HEK293 (cell line): ENCODE results near the gene CELSR1.

ENCODE experiments used
- CTCF ChIA-PET: fragments of 350-600 bp; formaldehyde crosslinking; extraction: SDS; loops from one replicate; lab custom pipeline; 2021; ENCODE audit warnings: antibody characterized with exemption; lab: Yijun Ruan, JAX
- POLR2A ChIA-PET: fragments of 300-600 bp; formaldehyde crosslinking; extraction: SDS; loops from one replicate; lab custom pipeline; 2020; ENCODE audit warnings: antibody characterized with exemption, inconsistent platforms; lab: Yijun Ruan, JAX
- H3K27ac ChIP-seq: fragments of 200-500 bp; sonication (Bioruptor generic); 2 replicates; pipeline ENCODE4 v1.5.1; 2014; ENCODE audit warnings: low read depth, low read length, control low read depth, inconsistent platforms; ENCODE audit errors: extremely low read depth
- H3K36me3 ChIP-seq, 2 experiments: fragments of 200-500 bp in 1 of 2; sonication (Bioruptor generic) in 1 of 2; 1 replicate in 1 of 2; 2 replicates in 1 of 2; pipeline ENCODE4 v1.5.1; 2014 to 2017; ENCODE audit warnings: inconsistent platforms in 2 of 2, low read length in 2 of 2; ENCODE audit not compliant: control insufficient read depth in 2 of 2, insufficient read depth in 1 of 2
- H3K4me1 ChIP-seq: fragments of 200-500 bp; sonication (Bioruptor generic); 2 replicates; pipeline ENCODE4 v1.5.1; 2014; ENCODE audit warnings: mild to moderate bottlenecking, low read length, inconsistent platforms; ENCODE audit not compliant: control insufficient read depth, insufficient read depth
- H3K4me3 ChIP-seq: 2 replicates; pipeline ENCODE4 v1.5.1; 2011; ENCODE audit warnings: low read depth, mild to moderate bottlenecking, control low read depth, low read length, moderate library complexity
- H3K9me3 ChIP-seq: fragments of 200-500 bp; sonication (Bioruptor generic); 2 replicates; pipeline ENCODE4 v1.5.1; 2014; ENCODE audit warnings: low read depth, low read length, inconsistent platforms; ENCODE audit not compliant: control insufficient read depth, insufficient read depth
- REPIN1 ChIP-seq: fragments of 450-650 bp; formaldehyde crosslinking; IDR thresholded peaks from 2 replicates; pipeline ENCODE4 v1.5.1; 2017; ENCODE audit warnings: missing biosample characterization, missing genetic modification characterization, low read depth
- ZNF138 ChIP-seq: fragments of 450-650 bp; formaldehyde crosslinking; IDR thresholded peaks from 2 replicates; pipeline ENCODE4 v1.5.1; 2016; ENCODE audit warnings: missing biosample characterization, missing genetic modification characterization, borderline replicate concordance
- ZNF202 ChIP-seq: fragments of 450-650 bp; formaldehyde crosslinking; IDR thresholded peaks from 2 replicates; pipeline ENCODE4 v1.5.1; 2016; ENCODE audit warnings: missing biosample characterization, missing genetic modification characterization, borderline replicate concordance
- ZNF24 ChIP-seq: fragments of 450-650 bp; formaldehyde crosslinking; IDR thresholded peaks from 2 replicates; pipeline ENCODE4 v1.5.1; 2016; ENCODE audit warnings: missing biosample characterization, missing genetic modification characterization
- ZNF521 ChIP-seq: fragments of 450-650 bp; formaldehyde crosslinking; IDR thresholded peaks from 2 replicates; pipeline ENCODE4 v1.5.1; 2017; ENCODE audit warnings: missing biosample characterization, mild to moderate bottlenecking, missing genetic modification characterization
- ZNF530 ChIP-seq: fragments of 450-650 bp; formaldehyde crosslinking; IDR thresholded peaks from 2 replicates; pipeline ENCODE4 v1.5.1; 2016; ENCODE audit warnings: low read depth, missing biosample characterization, missing genetic modification characterization
- ZNF549 ChIP-seq: fragments of 450-650 bp; IDR thresholded peaks from 2 replicates; pipeline ENCODE4 v1.5.1; 2018; ENCODE audit warnings: missing biosample characterization, missing genetic modification characterization, mild to moderate bottlenecking, inconsistent platforms, moderate library complexity
- ZNF629 ChIP-seq: fragments of 450-650 bp; formaldehyde crosslinking; IDR thresholded peaks from 2 replicates; pipeline ENCODE4 v1.5.1; 2017; ENCODE audit warnings: missing biosample characterization, missing genetic modification characterization
- ZNF658 ChIP-seq: fragments of 450-650 bp; formaldehyde crosslinking; IDR thresholded peaks from 2 replicates; pipeline ENCODE4; 2016; ENCODE audit warnings: missing biosample characterization, missing genetic modification characterization
- ZNF677 ChIP-seq: fragments of 450-650 bp; IDR thresholded peaks from 2 replicates; pipeline ENCODE4 v1.5.0; 2018; ENCODE audit warnings: missing biosample characterization, mild to moderate bottlenecking, missing genetic modification characterization, moderate library complexity
- TF ChIP-seq, protein P1 (sequence below): fragments of 450-650 bp; formaldehyde crosslinking; conservative IDR thresholded peaks from 2 replicates; pipeline ENCODE4 v1.5.1; 2016; ENCODE audit warnings: low read depth, missing biosample characterization, missing genetic modification characterization
- TF ChIP-seq, protein P2 (sequence below): fragments of 450-650 bp; formaldehyde crosslinking; IDR thresholded peaks from 2 replicates; pipeline ENCODE4 v1.5.1; 2016; ENCODE audit warnings: missing biosample characterization, missing genetic modification characterization
- TF ChIP-seq, protein P3 (sequence below): fragments of 450-650 bp; formaldehyde crosslinking; IDR thresholded peaks from 2 replicates; pipeline ENCODE4 v1.5.1; 2016; ENCODE audit warnings: missing biosample characterization, missing genetic modification characterization

Gene CELSR1

DNA sequence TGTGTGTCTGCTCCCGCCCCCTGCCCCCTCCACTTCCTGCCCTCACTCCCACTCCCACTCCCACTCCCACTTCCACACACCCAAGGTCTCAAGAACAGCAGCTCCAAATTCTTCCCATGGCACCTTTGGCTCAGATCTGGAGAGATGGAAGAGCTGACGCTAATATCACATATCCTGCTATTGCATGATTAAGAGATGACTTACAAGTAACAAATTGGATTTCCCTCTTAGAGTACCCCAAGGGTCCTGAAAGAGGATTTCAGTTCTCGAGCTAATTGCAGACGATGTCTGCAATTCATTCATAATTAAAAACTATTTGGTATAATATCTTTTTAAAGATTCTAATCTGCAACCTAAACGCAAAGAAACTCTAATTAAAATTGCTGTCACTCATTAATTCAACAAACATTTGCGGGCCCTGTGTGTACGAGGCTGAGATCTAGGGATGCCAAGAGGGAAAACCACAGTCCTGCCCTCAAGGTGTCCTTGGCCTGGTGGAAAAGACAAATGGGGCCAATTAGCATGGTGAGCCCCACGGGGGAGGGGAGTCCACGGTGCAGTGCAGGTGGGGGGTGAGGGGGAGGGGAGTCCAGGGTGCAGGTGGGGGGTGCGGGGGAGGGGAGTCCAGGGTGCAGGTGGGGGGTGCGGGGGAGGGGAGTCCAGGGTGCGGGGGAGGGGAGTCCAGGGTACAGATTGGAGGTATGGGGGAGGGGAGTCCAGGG is 50.3 kb downstream of the CELSR1 start:
- TF ChIP-seq ZNF138 (tag by site-specific recombination) (no peak), REPIN1 (tag by site-specific recombination) (no peak), ZNF658 (no peak), ZNF629 (no peak), ZNF24 (tag by site-specific recombination) (no peak), ZNF530 (tag by site-specific recombination) (no peak), ZNF202 (no peak), ZNF521 (tag by site-specific recombination) (no peak), ZNF677 (tag by site-specific recombination) (no peak), ZNF549 (tag by site-specific recombination) (no peak)
- TF ChIP-seq, protein P1, sequence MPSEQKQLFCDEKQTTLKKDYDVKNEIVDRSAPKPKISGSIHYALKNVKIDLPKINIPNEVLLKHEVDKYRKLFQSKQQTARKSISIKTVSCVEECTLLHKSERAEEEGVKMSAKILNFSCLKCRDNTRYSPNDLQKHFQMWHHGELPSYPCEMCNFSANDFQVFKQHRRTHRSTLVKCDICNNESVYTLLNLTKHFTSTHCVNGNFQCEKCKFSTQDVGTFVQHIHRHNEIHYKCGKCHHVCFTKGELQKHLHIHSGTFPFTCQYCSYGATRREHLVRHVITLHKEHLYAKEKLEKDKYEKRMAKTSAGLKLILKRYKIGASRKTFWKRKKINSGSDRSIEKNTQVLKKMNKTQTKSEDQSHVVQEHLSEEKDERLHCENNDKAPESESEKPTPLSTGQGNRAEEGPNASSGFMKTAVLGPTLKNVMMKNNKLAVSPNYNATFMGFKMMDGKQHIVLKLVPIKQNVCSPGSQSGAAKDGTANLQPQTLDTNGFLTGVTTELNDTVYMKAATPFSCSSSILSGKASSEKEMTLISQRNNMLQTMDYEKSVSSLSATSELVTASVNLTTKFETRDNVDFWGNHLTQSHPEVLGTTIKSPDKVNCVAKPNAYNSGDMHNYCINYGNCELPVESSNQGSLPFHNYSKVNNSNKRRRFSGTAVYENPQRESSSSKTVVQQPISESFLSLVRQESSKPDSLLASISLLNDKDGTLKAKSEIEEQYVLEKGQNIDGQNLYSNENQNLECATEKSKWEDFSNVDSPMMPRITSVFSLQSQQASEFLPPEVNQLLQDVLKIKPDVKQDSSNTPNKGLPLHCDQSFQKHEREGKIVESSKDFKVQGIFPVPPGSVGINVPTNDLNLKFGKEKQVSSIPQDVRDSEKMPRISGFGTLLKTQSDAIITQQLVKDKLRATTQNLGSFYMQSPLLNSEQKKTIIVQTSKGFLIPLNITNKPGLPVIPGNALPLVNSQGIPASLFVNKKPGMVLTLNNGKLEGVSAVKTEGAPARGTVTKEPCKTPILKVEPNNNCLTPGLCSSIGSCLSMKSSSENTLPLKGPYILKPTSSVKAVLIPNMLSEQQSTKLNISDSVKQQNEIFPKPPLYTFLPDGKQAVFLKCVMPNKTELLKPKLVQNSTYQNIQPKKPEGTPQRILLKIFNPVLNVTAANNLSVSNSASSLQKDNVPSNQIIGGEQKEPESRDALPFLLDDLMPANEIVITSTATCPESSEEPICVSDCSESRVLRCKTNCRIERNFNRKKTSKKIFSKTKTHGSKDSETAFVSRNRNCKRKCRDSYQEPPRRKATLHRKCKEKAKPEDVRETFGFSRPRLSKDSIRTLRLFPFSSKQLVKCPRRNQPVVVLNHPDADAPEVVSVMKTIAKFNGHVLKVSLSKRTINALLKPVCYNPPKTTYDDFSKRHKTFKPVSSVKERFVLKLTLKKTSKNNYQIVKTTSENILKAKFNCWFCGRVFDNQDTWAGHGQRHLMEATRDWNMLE, result no peak
- TF ChIP-seq, protein P2, sequence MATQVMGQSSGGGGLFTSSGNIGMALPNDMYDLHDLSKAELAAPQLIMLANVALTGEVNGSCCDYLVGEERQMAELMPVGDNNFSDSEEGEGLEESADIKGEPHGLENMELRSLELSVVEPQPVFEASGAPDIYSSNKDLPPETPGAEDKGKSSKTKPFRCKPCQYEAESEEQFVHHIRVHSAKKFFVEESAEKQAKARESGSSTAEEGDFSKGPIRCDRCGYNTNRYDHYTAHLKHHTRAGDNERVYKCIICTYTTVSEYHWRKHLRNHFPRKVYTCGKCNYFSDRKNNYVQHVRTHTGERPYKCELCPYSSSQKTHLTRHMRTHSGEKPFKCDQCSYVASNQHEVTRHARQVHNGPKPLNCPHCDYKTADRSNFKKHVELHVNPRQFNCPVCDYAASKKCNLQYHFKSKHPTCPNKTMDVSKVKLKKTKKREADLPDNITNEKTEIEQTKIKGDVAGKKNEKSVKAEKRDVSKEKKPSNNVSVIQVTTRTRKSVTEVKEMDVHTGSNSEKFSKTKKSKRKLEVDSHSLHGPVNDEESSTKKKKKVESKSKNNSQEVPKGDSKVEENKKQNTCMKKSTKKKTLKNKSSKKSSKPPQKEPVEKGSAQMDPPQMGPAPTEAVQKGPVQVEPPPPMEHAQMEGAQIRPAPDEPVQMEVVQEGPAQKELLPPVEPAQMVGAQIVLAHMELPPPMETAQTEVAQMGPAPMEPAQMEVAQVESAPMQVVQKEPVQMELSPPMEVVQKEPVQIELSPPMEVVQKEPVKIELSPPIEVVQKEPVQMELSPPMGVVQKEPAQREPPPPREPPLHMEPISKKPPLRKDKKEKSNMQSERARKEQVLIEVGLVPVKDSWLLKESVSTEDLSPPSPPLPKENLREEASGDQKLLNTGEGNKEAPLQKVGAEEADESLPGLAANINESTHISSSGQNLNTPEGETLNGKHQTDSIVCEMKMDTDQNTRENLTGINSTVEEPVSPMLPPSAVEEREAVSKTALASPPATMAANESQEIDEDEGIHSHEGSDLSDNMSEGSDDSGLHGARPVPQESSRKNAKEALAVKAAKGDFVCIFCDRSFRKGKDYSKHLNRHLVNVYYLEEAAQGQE (tag by site-specific recombination), result no peak
- TF ChIP-seq, protein P3, sequence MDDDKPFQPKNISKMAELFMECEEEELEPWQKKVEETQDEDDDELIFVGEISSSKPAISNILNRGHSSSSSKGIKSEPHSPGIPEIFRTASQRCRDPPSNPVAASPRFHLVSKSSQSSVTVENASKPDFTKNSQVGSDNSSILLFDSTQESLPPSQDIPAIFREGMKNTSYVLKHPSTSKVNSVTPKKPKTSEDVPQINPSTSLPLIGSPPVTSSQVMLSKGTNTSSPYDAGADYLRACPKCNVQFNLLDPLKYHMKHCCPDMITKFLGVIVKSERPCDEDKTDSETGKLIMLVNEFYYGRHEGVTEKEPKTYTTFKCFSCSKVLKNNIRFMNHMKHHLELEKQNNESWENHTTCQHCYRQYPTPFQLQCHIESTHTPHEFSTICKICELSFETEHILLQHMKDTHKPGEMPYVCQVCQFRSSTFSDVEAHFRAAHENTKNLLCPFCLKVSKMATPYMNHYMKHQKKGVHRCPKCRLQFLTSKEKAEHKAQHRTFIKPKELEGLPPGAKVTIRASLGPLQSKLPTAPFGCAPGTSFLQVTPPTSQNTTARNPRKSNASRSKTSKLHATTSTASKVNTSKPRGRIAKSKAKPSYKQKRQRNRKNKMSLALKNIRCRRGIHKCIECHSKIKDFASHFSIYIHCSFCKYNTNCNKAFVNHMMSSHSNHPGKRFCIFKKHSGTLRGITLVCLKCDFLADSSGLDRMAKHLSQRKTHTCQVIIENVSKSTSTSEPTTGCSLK, result no peak
- TF ChIP-seq, all 188 proteins: peak for 0
- no peak overlapping the region for H3K27ac ChIP-seq
- ChIA-PET POLR2A (no interaction called here), CTCF (no interaction called here)
- H3K4me3 ChIP-seq, result no peak overlapping the region
- no peaks in the 10 kb centered on the region; a peak in 1 of 3 replicates for H3K36me3 ChIP-seq
- H3K9me3 ChIP-seq, result no peaks in the 10 kb centered on the region
- H3K4me1 ChIP-seq, result no peaks in the 10 kb centered on the region
